HK-2 (cell line): ENCODE results near the gene STARD13.

Experiments used
- DNase-seq: peaks from one replicate; pipeline ENCODE4 v3.0.0-alpha.2; 2018; ENCODE audit not compliant: unreplicated experiment

Gene STARD13

GRCh38 chr13:33092073-33092987, 193.2 kb downstream of the STARD13 start:
- no peak for DNase-seq

GRCh38 chr13:33091415-33091774, 194.2 kb downstream of the STARD13 start:
- DNase-seq, result no peak

- DNase-seq, result no peak
Observed at GRCh38 chr13:33090755-33091414, 194.7 kb downstream of the STARD13 start.

- DNase-seq, result no peak
Observed at GRCh38 chr13:33089311-33089710, 196.2 kb downstream of the STARD13 start.

GRCh38 chr13:33087790-33088189, 197.8 kb downstream of the STARD13 start:
- no peak for DNase-seq

GRCh38 chr13:33087091-33087490, 198.5 kb downstream of the STARD13 start:
- DNase-seq, result no peak

- DNase-seq, result no peak
Observed at GRCh38 chr13:33083054-33083453, 202.5 kb downstream of the STARD13 start.

GRCh38 chr13:33081666-33082065, 203.9 kb downstream of the STARD13 start:
- no peak for DNase-seq

GRCh38 chr13:33080972-33081590, 204.5 kb downstream of the STARD13 start:
- no peak for DNase-seq

- no peak for DNase-seq
Observed at GRCh38 chr13:33079960-33080359, 205.6 kb downstream of the STARD13 start.

- no peak for DNase-seq
Observed at GRCh38 chr13:33078263-33078662, 207.3 kb downstream of the STARD13 start.

- DNase-seq, result no peak
Observed at GRCh38 chr13:33076001-33076992, 209.3 kb downstream of the STARD13 start.

- DNase-seq, result no peak
Observed at GRCh38 chr13:33073338-33073737, 212.2 kb downstream of the STARD13 start.

- DNase-seq, result no peak
Observed at GRCh38 chr13:33072759-33073158, 212.8 kb downstream of the STARD13 start.

GRCh38 chr13:33072282-33072681, 213.3 kb downstream of the STARD13 start:
- DNase-seq, result no peak

- no peak for DNase-seq
Observed at GRCh38 chr13:33070713-33071112, 214.8 kb downstream of the STARD13 start.

- no peak for DNase-seq
Observed at GRCh38 chr13:33069365-33069764, 216.2 kb downstream of the STARD13 start.

GRCh38 chr13:33066329-33066728, 219.2 kb downstream of the STARD13 start:
- no peak for DNase-seq

GRCh38 chr13:33060815-33061214, 224.7 kb downstream of the STARD13 start:
- DNase-seq, result no peak

GRCh38 chr13:33058776-33059327, 226.7 kb downstream of the STARD13 start:
- DNase-seq, result no peak
